Smooth muscle cell (in vitro differentiated cells): Measurements from ENCODE around the gene PLAGL1. TPM values are rescaled to one million over a fixed set of nuclear protein-coding genes. Genes with fewer than 3 reads are reported as not detected.
A peak's percentile ranks its signal among the peaks of the same experiment; 100 is the strongest.

Experiments used
- DNase-seq: peaks from one replicate; lab custom pipeline; 2025; ENCODE audit not compliant: unreplicated experiment; lab: John Stamatoyannopoulos, UW
- H2AFZ ChIP-seq: fragments of 200-600 bp; sonication (generic); 2 replicates; pipeline ENCODE4 v1.6.0; 2016; ENCODE audit warnings: antibody characterized with exemption, low read depth, mild to moderate bottlenecking
- H3F3A ChIP-seq: fragments of 200-600 bp; sonication (generic); 2 replicates; pipeline ENCODE4 v1.6.0; 2017; ENCODE audit warnings: antibody characterized with exemption, low read depth
- H3K27ac ChIP-seq: fragments of 200-600 bp; sonication (generic); 2 replicates; pipeline ENCODE4 v1.5.1; 2016; ENCODE audit warnings: low read depth, mild to moderate bottlenecking
- H3K27me3 ChIP-seq: fragments of 200-600 bp; sonication (generic); 2 replicates; pipeline ENCODE4 v1.6.1; 2016; ENCODE audit warnings: low read depth, mild to moderate bottlenecking
- H3K36me3 ChIP-seq: fragments of 200-600 bp; sonication (generic); 2 replicates; pipeline ENCODE4 v1.5.1; 2016; ENCODE audit warnings: low read depth
- H3K4me1 ChIP-seq: fragments of 200-600 bp; sonication (generic); 2 replicates; pipeline ENCODE4 v1.5.1; 2016; ENCODE audit warnings: low read depth
- H3K4me2 ChIP-seq: fragments of 200-600 bp; sonication (generic); 2 replicates; pipeline ENCODE4 v1.6.0; 2016; ENCODE audit warnings: mild to moderate bottlenecking
- H3K4me3 ChIP-seq: fragments of 200-600 bp; sonication (generic); 2 replicates; pipeline ENCODE4 v1.5.1; 2016; ENCODE audit warnings: mild to moderate bottlenecking
- H3K79me2 ChIP-seq: fragments of 200-600 bp; sonication (generic); 2 replicates; pipeline ENCODE4 v1.6.0; 2016; ENCODE audit warnings: low read depth, mild to moderate bottlenecking
- H3K9ac ChIP-seq: fragments of 200-600 bp; sonication (generic); 2 replicates; pipeline ENCODE4 v1.6.0; 2016; ENCODE audit warnings: low read depth
- H3K9me3 ChIP-seq: fragments of 200-600 bp; sonication (generic); replicated peaks from 2 replicates; pipeline ENCODE4 v1.5.1; 2016; ENCODE audit warnings: low read depth
- H4K20me1 ChIP-seq: fragments of 200-600 bp; sonication (generic); 2 replicates; pipeline ENCODE4 v1.6.0; 2016; ENCODE audit warnings: low read depth
- WGBS: methylation state at CpG from one replicate; pipeline ENCODE4 v1.1.7; 2016; ENCODE audit warnings: low lambda C conversion rate; 5-methylcytosine and 5-hydroxymethylcytosine counted together
- polyA plus RNA-seq: library from polyadenylated mRNA; unstranded; fragments of >200 nt; fragmentation: Nextera tagmentation; extraction: Ambion mirVana; gene quantifications from 2 replicates; pipeline ENCODE4 v1.2.1, GENCODE V29; 2016
- total RNA-seq: library from RNA; depleted of rRNA; stranded (reverse); fragments of >200 nt; gene quantifications from 2 replicates; pipeline ENCODE4 v1.2.3, GENCODE V29; 2014
- TF ChIP-seq, protein P1 (sequence below): fragments of 200-600 bp; sonication (generic); IDR thresholded peaks from 2 replicates; pipeline ENCODE4 v1.5.1; 2017; ENCODE audit warnings: borderline replicate concordance, mild to moderate bottlenecking, antibody characterized with exemption; ENCODE audit not compliant: insufficient read depth, poor library complexity, severe bottlenecking

The PLAGL1 gene
- total and polyA plus RNA-seq, 2 experiments from 2014 or later = 99.7 to 130 TPM

DNA sequence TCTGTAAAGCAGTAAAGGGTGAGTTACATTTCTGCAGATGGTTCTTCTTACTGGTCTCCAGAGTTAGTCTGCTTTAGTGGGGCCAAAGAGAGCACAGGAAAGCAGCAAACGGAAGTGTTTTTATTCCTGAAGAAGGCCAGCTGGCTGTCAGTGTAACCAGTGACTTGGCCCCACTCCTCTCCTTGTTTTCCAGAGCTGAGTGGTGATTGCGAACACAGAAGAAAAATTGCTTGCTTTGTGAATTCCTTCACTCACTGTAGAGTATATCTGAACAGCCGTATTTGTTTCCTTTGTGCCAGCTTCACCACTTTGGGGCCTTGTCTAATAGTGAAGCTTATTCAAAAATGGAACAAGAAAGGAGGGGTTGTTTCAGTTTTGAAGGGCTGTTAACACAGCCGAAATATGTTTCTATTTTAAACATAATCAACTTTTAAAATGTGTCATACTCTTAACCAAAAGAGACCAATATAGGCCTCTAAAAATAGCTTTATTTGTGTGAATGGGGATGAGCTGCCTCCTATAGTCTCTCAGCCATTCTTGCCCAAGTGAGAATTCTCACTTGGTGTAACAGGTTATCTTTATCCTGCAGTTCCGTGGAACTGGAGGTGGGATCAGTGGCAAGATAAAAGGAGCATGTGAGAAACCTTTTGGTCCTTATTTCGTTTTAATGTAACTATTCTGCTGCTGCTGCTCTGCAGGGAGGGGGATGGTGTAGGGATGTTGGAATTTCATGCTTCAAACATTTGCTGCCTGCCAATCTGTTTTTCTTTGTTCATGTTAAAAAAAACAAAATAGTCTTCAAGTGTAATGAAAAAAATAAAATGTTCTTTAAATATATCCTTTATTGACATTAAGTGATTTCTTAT, 105.9 kb downstream of the PLAGL1 start:
- Histone ChIP-seq H3K4me2 (peak overlapping the region; percentile 31), H2AFZ (peak overlapping the region; percentile 76), H3K4me3 (no peak overlapping the region), H3K4me1 (no peaks in the 10 kb centered on the region), H3K27me3 (no peaks in the 10 kb centered on the region), H3K27ac (peak overlapping the region; percentile 8), H3F3A (no peaks in the 10 kb centered on the region), H3K9me3 (no peaks in the 10 kb centered on the region), H3K79me2 (no peaks in the 10 kb centered on the region), H4K20me1 (no peaks in the 10 kb centered on the region), H3K9ac (no peak overlapping the region), H3K36me3 (no peaks in the 10 kb centered on the region)
- no peak for DNase-seq
- TF ChIP-seq, protein P1, sequence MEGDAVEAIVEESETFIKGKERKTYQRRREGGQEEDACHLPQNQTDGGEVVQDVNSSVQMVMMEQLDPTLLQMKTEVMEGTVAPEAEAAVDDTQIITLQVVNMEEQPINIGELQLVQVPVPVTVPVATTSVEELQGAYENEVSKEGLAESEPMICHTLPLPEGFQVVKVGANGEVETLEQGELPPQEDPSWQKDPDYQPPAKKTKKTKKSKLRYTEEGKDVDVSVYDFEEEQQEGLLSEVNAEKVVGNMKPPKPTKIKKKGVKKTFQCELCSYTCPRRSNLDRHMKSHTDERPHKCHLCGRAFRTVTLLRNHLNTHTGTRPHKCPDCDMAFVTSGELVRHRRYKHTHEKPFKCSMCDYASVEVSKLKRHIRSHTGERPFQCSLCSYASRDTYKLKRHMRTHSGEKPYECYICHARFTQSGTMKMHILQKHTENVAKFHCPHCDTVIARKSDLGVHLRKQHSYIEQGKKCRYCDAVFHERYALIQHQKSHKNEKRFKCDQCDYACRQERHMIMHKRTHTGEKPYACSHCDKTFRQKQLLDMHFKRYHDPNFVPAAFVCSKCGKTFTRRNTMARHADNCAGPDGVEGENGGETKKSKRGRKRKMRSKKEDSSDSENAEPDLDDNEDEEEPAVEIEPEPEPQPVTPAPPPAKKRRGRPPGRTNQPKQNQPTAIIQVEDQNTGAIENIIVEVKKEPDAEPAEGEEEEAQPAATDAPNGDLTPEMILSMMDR = no peak
- 61% methylated on average over 6 of the region's 6 CpGs for WGBS

DNA sequence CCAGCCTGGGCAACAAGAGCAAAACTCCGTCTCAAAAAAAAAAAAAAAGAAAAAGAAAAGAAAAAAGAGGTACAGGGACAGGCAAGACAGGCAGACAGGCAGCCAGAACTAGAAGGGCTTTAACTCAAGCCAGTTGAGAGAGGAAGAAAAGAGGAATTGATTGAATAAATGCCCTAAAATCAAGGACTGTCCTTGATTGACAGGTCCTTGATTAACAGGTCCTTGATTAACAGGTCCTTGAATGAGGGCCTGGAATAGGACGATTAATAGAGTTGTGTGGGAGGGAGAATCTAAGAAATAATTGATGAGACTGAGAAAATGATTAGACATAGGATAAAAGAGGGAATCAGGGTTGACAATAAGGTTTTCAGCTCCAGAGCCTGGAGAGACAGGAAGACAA, 107.7 kb downstream of the PLAGL1 start:
- DNase-seq = no peak
- Histone ChIP-seq H3K36me3 (no peaks in the 10 kb centered on the region), H4K20me1 (no peaks in the 10 kb centered on the region), H3F3A (no peaks in the 10 kb centered on the region), H3K9me3 (no peaks in the 10 kb centered on the region), H3K9ac (no peak overlapping the region), H2AFZ (no peak overlapping the region), H3K4me3 (no peak overlapping the region), H3K4me1 (no peaks in the 10 kb centered on the region), H3K79me2 (no peaks in the 10 kb centered on the region), H3K27ac (no peak overlapping the region), H3K4me2 (no peak overlapping the region), H3K27me3 (no peaks in the 10 kb centered on the region)
- 90% methylated on average over 2 of the region's 2 CpGs for WGBS
- TF ChIP-seq, protein P1 = no peak

DNA sequence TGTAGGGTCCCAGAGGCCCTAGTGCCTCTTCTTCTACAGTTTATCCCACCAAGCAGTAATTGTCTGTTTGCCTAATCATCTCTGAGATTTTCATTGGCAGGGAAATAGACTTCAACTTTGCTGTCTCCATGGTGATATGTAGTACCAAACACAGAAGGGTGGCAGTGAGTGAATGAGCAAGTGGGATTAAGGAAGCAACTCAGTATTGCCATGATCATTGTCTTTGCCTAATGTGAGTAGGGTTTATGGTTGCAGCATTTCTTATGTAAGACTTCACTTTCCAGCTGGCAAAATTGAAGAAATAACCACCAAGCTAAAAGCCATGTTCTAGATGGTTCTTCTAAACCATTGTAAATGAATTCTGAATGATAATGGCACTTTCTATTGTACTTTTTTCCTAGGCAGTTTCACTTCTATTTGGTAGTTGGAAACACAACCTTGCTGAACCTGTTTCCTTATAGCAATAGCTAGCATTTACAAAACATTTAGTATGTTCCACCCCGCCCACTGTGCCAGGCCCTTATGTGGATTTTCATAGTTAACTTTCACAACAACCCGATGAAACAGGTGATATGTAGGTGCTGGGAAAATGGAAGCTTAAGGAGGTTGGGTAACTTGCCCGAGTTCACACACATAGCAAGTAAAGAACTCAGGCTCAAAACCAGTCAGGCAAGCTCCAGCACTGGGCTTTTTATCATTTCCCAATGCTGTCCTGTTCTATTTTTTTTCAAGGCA, 111.8 kb downstream of the PLAGL1 start:
- TF ChIP-seq, protein P1 = no peak
- Histone ChIP-seq H3K27me3 (no peaks in the 10 kb centered on the region), H3K27ac (no peak overlapping the region), H3F3A (no peaks in the 10 kb centered on the region), H3K4me1 (no peaks in the 10 kb centered on the region), H3K9ac (no peak overlapping the region), H4K20me1 (no peaks in the 10 kb centered on the region), H3K9me3 (no peaks in the 10 kb centered on the region), H3K4me3 (no peak overlapping the region), H2AFZ (no peak overlapping the region), H3K36me3 (no peaks in the 10 kb centered on the region), H3K79me2 (no peaks in the 10 kb centered on the region), H3K4me2 (no peak overlapping the region)
- no peak for DNase-seq
- WGBS = 80% methylated on average over 3 of the region's 3 CpGs
